Measurements from ENCODE around the gene DNAH2. TPM values are rescaled to one million over a fixed set of nuclear protein-coding genes. Genes with fewer than 3 reads are reported as not detected.

The DNAH2 gene
- total RNA-seq, 1 experiment from 2014 or later = 0.17 TPM

GRCh38 chr17:7794075-7794663, 76.6 kb downstream of the DNAH2 start (continued):
- TF ChIP-seq AFF4 (CRISPR knock-in tag; IDR thresholded peaks at IDR 0.05; ENCODE audit: borderline replicate concordance) (no peak), PREB (CRISPR knock-in tag; IDR thresholded peaks at IDR 0.05; ENCODE audit: borderline replicate concordance) (no peak)

- no peak for TF ChIP-seq ZMAT4 (CRISPR knock-in tag; IDR thresholded peaks at IDR 0.05)
- no peak for TF ChIP-seq FOXJ3 (CRISPR knock-in tag; IDR thresholded peaks at IDR 0.05; ENCODE audit: borderline replicate concordance)
- no peak for TF ChIP-seq ZSCAN18 (CRISPR knock-in tag; IDR thresholded peaks at IDR 0.05)
- no peak for TF ChIP-seq TEAD4 (CRISPR knock-in tag; IDR thresholded peaks at IDR 0.05)
- ATAC-seq (no peak), DNase-seq (ENCODE audit: low spot score) (no peak)
- Mint-ChIP-seq H3K27ac (no peak overlapping the region), H3K4me1 (peaks cover 6% of the 10 kb centered on the region; the same call in 1 of the 2 replicates), H3K27me3 (ENCODE audit: low read depth) (no peaks in the 10 kb centered on the region; the same call in 1 of the 2 replicates), H3K4me3 (no peak overlapping the region), H3K36me3 (no peaks in the 10 kb centered on the region), H3K9me3 (peaks cover 4% of the 10 kb centered on the region)
- ChIA-PET CTCF (interaction anchor here (0.8 to 1.4 kb wide), 3 partner anchors 42 to 55 kb away, joined by 3 to 8 read pairs (median 6); no protein-coding TSS in a partner anchor), POLR2A (no interaction called here)
Measured at GRCh38 chr17:7797976-7798375, 80.4 kb downstream of the DNAH2 start.

- H3K4me3 Mint-ChIP-seq = no peak overlapping the region
- DNase-seq (ENCODE audit: low spot score) (no peak), ATAC-seq (no peak)
- H3K9me3 Mint-ChIP-seq = peaks cover 4% of the 10 kb centered on the region
- H3K27ac Mint-ChIP-seq = no peak overlapping the region
- CTCF ChIA-PET = interaction anchor here (0.6 to 1.4 kb wide), 3 partner anchors 43 to 86 kb away, joined by 3 to 8 read pairs (median 3); no protein-coding TSS in a partner anchor
- POLR2A ChIA-PET = no interaction called here
- H3K27me3 Mint-ChIP-seq (ENCODE audit: low read depth) = no peaks in the 10 kb centered on the region; the same call in 1 of the 2 replicates
- no peaks in the 10 kb centered on the region for H3K36me3 Mint-ChIP-seq
- H3K4me1 Mint-ChIP-seq = peaks cover 7% of the 10 kb centered on the region
- TF ChIP-seq NFYB (CRISPR knock-in tag; conservative IDR thresholded peaks at IDR 0.05; ENCODE audit: low read depth) (no peak), FOXK1 (CRISPR knock-in tag; IDR thresholded peaks at IDR 0.05) (no peak), SMAD4 (CRISPR knock-in tag; IDR thresholded peaks at IDR 0.05) (no peak), ATF6 (CRISPR knock-in tag; IDR thresholded peaks at IDR 0.05) (no peak), HMGA2 (CRISPR knock-in tag; IDR thresholded peaks at IDR 0.05) (no peak)
Measured at GRCh38 chr17:7798839-7799238, 81.3 kb downstream of the DNAH2 start.
